ENCODE results near the gene ABCC11. TPM values are rescaled to one million over a fixed set of nuclear protein-coding genes. Genes with fewer than 3 reads are reported as not detected.

Gene ABCC11
- total and polyA plus RNA-seq, 2 experiments from 2014 or later = 0.10 TPM; not detected in 1

- Histone ChIP-seq H3K4me3 (no peak overlapping the region), H3K9me2 (ENCODE audit: insufficient read depth) (no peaks in the 10 kb centered on the region), H3K4me1 (ENCODE audit: insufficient read depth) (no peaks in the 10 kb centered on the region), H3K79me2 (replicated peaks; ENCODE audit: insufficient read depth) (no peaks in the 10 kb centered on the region), H3K4me2 (no peak overlapping the region), H2AFZ (no peak overlapping the region), H3K27me3 (ENCODE audit: insufficient read depth) (no peaks in the 10 kb centered on the region), H3F3A (replicated peaks; ENCODE audit: low read depth) (no peaks in the 10 kb centered on the region), H3K36me3 (ENCODE audit: insufficient read depth) (no peaks in the 10 kb centered on the region), H3K27ac (ENCODE audit: low read depth) (no peak overlapping the region), H4K20me1 (replicated peaks; ENCODE audit: insufficient read depth) (no peaks in the 10 kb centered on the region)
- no peak overlapping the region for H3K27ac Mint-ChIP-seq
- TF ChIP-seq, protein P1, sequence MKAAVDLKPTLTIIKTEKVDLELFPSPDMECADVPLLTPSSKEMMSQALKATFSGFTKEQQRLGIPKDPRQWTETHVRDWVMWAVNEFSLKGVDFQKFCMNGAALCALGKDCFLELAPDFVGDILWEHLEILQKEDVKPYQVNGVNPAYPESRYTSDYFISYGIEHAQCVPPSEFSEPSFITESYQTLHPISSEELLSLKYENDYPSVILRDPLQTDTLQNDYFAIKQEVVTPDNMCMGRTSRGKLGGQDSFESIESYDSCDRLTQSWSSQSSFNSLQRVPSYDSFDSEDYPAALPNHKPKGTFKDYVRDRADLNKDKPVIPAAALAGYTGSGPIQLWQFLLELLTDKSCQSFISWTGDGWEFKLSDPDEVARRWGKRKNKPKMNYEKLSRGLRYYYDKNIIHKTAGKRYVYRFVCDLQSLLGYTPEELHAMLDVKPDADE (IDR thresholded peaks at IDR 0.05) = no peak
- no peak for TF ChIP-seq JUNB (IDR thresholded peaks at IDR 0.05; ENCODE audit: unreplicated experiment)
- TF ChIP-seq NANOG (IDR thresholded peaks at IDR 0.05; ENCODE audit: borderline replicate concordance) = no peak
- no peak for TF ChIP-seq EZH2phosphoT487 (IDR thresholded peaks at IDR 0.05; ENCODE audit: unreplicated experiment)
- no peak for TF ChIP-seq POLR2AphosphoS5 (IDR thresholded peaks at IDR 0.05; ENCODE audit: low read depth)
- no peak for TF ChIP-seq CREB1 (CRISPR knock-in tag; IDR thresholded peaks at IDR 0.05; ENCODE audit: low read depth)
- no peak for TF ChIP-seq REST (IDR thresholded peaks at IDR 0.05; ENCODE audit: unreplicated experiment)
- no peak for TF ChIP-seq EZH2 (IDR thresholded peaks at IDR 0.05; ENCODE audit: low read depth, unreplicated experiment)
- TF ChIP-seq, protein P2, sequence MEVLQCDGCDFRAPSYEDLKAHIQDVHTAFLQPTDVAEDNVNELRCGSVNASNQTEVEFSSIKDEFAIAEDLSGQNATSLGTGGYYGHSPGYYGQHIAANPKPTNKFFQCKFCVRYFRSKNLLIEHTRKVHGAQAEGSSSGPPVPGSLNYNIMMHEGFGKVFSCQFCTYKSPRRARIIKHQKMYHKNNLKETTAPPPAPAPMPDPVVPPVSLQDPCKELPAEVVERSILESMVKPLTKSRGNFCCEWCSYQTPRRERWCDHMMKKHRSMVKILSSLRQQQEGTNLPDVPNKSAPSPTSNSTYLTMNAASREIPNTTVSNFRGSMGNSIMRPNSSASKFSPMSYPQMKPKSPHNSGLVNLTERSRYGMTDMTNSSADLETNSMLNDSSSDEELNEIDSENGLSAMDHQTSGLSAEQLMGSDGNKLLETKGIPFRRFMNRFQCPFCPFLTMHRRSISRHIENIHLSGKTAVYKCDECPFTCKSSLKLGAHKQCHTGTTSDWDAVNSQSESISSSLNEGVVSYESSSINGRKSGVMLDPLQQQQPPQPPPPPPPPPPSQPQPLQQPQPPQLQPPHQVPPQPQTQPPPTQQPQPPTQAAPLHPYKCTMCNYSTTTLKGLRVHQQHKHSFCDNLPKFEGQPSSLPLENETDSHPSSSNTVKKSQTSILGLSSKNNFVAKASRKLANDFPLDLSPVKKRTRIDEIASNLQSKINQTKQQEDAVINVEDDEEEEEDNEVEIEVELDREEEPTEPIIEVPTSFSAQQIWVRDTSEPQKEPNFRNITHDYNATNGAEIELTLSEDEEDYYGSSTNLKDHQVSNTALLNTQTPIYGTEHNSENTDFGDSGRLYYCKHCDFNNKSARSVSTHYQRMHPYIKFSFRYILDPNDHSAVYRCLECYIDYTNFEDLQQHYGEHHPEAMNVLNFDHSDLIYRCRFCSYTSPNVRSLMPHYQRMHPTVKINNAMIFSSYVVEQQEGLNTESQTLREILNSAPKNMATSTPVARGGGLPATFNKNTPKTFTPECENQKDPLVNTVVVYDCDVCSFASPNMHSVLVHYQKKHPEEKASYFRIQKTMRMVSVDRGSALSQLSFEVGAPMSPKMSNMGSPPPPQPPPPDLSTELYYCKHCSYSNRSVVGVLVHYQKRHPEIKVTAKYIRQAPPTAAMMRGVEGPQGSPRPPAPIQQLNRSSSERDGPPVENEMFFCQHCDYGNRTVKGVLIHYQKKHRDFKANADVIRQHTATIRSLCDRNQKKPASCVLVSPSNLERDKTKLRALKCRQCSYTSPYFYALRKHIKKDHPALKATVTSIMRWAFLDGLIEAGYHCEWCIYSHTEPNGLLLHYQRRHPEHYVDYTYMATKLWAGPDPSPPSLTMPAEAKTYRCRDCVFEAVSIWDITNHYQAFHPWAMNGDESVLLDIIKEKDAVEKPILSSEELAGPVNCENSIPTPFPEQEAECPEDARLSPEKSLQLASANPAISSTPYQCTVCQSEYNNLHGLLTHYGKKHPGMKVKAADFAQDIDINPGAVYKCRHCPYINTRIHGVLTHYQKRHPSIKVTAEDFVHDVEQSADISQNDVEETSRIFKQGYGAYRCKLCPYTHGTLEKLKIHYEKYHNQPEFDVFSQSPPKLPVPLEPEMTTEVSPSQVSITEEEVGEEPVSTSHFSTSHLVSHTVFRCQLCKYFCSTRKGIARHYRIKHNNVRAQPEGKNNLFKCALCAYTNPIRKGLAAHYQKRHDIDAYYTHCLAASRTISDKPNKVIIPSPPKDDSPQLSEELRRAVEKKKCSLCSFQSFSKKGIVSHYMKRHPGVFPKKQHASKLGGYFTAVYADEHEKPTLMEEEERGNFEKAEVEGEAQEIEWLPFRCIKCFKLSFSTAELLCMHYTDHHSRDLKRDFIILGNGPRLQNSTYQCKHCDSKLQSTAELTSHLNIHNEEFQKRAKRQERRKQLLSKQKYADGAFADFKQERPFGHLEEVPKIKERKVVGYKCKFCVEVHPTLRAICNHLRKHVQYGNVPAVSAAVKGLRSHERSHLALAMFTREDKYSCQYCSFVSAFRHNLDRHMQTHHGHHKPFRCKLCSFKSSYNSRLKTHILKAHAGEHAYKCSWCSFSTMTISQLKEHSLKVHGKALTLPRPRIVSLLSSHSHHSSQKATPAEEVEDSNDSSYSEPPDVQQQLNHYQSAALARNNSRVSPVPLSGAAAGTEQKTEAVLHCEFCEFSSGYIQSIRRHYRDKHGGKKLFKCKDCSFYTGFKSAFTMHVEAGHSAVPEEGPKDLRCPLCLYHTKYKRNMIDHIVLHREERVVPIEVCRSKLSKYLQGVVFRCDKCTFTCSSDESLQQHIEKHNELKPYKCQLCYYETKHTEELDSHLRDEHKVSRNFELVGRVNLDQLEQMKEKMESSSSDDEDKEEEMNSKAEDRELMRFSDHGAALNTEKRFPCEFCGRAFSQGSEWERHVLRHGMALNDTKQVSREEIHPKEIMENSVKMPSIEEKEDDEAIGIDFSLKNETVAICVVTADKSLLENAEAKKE (CRISPR knock-in tag; IDR thresholded peaks at IDR 0.05) = no peak
- H3K36me3 Mint-ChIP-seq (ENCODE audit: low read depth) = no peaks in the 10 kb centered on the region
- no peak overlapping the region for H3K4me3 Mint-ChIP-seq
- no peak for ATAC-seq
- H3K9me3 Mint-ChIP-seq = no peaks in the 10 kb centered on the region
- H3K4me1 Mint-ChIP-seq = no peaks in the 10 kb centered on the region
- DNase-seq (ENCODE audit: low spot score) = no peak
- H3K27me3 Mint-ChIP-seq (ENCODE audit: insufficient read depth, low read depth, poor library complexity) = peaks cover 8% of the 10 kb centered on the region
Observed at GRCh38 chr16:48212033-48212432, 35.3 kb downstream of the ABCC11 start.
